Anterior cingulate cortex (tissue), 58 donors: ENCODE data around the gene CYP2W1.

Experiments
- DNase-seq, 58 donors: peaks; one replicate each; lab custom pipeline; 2025; lab: John Stamatoyannopoulos, UW

The CYP2W1 gene

DNA sequence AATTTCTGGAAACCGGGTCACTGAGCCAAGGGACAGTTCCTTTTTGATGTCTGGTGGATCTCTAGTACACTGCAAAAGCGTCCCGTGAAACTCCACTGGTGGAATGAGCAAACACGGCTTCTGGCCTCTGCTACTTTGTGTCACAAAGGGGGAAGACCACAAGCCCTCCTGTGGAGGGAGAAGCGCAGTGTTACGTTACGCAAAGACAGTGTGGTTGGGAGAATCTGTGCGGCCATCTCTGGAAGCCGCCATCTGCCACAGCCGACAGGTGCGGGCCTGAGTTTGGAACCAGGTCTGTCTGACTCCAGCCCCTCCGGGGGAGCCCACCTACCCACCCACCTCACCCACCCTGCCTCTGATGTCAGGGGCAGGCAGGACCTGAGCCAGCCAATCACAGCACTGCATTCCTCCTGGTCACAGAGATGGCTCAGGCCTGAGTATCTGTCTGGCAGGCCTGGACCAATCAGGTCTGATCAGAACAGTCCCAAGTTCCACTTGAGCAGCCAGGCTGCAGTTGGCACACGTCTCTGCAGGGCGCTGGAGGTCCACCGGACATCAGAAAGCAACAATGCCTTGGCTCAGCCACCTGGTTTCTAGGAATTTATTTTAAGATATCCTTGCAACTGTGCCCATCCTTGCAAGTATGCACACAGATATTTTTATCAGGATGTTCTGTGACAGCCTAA, 3.0 kb upstream of the CYP2W1 start:
- peak in 1 of 58 donors; percentile 34 for DNase-seq

DNA sequence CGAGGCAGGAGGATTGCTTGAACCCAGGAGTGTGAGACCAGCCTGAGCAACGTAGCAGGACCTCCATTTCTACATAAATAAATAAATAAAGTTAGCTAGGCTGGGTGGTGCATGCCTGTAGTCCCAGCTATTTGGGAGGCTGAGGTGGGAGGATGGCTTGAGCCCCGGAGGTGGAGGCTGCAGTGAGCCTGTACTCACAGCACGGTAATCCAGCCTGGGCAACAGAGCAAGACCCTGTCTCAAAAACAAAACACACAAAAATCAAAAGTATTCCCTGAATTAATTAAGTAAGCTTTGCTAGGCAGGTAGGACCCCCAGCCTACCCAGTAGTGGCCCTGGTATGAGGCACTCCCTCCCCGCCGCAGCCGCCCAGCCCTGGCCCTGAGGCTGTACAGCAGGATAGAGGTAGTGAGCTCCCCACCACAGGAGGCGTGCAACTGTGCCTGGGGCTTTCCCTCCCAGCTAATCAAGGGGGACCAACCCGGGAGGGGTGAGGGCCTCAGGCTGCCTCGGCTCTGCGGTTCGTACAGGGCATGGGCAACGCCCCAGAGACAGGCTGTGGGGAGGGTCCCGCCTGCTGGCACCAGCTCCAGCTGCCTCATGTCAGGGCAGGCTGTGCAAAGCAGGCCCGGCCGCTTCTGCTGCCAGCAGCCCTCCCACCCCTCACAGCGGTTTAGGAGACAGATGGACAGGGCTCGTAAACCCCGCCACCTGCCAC, 1.0 kb upstream of the CYP2W1 start:
- no peak for DNase-seq

DNA sequence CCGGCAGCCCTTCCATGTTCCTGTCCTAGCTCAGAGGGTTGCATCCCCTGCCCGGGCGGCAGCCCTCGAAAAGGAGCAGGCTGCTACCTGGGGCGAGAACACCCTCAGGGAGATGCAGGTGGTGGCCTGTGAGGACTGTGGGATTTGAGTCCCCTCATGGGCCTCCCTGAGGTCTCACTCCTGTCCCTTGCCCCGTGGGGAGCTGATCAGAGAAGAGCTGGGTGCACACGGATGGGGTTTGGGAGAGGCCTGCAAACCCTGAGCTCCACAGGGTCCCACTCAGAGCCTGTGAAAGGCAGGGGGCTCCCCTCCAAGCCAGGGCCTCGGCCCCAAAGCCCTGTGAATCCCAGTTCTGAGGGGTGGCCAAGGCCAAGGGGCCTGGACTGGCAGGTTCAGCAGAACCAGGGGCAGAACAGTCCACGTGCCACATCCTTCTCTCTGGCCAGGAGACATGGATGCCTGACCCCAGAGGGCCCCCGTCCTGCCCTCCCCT, 424 bp upstream of the CYP2W1 start:
- no peak for DNase-seq

DNA sequence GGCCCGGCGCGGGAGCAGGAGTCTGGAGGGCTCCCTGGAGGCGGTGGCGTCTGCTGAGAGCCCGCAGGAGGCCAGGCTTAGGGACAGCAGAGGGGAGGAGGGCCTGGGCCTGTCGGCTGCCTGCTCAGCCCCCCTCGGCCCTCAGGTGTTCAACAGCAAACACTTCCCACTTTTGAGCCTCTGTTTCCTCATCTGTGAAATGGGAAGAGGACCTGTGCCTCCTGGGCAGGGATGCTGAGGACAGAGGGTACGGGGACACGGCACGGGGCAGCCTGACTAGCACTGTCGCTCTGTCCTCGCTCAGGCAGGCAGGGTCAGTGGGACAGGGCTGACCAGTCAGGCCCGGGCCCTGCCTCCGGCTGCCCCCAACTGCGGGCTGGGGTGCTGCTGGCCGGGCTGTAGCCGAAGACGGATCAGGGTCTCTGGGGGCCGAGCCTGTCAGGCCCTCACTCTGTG, 663 bp downstream of the CYP2W1 start:
- no peak for DNase-seq

DNA sequence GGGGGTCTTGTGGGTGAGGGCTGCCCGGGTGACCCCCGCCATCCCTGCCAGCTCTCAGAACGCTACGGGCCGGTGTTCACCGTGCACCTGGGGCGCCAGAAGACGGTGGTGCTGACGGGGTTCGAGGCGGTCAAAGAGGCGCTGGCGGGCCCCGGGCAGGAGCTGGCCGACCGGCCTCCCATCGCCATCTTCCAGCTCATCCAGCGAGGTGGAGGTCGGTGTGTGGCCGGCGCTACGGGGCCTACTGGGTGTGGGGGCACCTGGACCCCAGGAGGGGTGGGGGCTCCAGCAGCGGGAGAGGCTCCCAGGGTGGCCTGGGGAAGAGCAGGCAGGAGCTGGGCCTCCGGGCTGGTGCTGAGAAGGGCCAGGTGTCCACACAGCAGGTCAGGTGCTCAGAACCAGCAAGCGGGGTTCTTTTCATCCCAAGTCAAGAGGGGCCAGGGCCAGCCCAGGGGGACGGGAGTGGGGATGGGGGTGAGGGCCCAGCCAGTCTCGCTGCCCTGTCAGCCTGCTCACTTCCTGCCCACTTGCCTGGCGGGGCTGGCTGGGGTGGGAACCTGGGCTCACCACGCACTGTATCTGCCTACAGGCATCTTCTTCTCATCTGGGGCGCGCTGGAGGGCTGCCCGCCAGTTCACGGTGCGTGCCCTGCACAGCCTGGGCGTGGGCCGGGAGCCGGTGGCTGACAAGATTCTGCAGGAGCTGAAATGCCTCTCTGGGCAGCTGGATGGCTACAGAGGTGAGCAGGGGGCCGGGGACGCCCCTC, 1.6 kb downstream of the CYP2W1 start:
- DNase-seq: no peak

GRCh38 chr7:985127-985416, 2.1 kb downstream of the CYP2W1 start:
- no peak for DNase-seq

GRCh38 chr7:985915-986741, 3.1 kb downstream of the CYP2W1 start:
- DNase-seq: no peak

- no peak for DNase-seq
Measured at GRCh38 chr7:986766-987751, 4.1 kb downstream of the CYP2W1 start.

DNA sequence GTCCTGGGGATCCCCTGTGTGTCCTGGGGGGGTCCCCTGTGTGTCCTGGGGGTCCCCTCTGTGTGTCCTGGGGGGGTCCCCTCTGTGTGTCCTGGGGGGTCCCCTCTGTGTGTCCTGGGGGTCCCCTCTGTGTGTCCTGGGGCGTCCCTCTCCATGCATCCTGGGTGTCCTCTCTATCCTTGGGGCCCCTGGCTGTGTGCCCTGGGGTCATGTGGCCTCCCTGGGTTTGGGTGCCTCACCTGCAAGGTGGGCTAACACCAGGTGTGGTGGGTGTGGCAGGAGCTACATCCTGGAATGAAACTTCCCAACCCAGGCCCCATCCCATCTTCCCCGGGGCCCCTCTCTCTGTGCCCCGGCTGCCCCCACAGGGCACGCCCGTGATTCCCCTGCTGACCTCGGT, 4.9 kb downstream of the CYP2W1 start:
- no peak for DNase-seq

- no peak for DNase-seq
Measured at GRCh38 chr7:988426-988911, 5.5 kb downstream of the CYP2W1 start.

- no peak for DNase-seq
Measured at GRCh38 chr7:988963-989529, 6.1 kb downstream of the CYP2W1 start.

- no peak for DNase-seq
Measured at GRCh38 chr7:990352-990932, 7.5 kb downstream of the CYP2W1 start.

DNA sequence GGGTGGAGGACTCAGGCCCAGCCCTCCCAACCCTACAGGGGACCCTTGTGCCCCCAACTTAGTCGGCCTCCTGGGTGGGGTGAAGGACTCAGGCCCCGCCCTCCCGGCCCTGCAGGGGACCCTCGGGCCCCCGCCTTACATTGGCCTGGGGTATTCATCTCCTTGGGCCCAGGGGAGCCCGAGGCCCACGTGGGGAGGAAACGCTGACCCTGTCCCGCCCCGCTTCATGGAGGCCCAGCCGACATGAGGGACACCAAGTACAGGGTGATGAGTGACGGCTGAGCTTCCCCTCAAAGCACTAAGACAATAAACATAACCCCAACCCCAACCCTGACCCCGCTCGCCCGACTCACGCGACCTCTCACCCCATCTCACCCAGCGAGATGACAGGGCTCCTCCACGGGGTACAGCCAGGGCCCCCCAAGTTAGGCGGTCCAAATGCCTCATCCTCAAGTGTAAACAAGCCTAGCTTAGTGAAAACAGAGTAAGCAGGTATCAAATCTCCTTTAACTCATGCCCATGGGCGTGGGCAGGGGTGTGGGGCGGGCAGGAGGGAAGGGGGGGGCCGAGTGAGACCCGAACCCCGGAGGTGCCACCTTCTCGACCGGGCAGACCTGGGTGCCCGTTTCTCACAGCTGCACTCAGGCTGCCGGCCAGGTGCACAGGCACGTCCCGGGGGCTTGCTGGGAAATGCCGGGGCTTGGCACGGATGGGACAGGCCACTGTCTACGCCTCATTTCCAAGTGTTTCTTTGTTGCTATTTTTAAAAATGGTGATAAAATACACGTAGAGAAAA, 8.2 kb downstream of the CYP2W1 start:
- DNase-seq: no peak

DNA sequence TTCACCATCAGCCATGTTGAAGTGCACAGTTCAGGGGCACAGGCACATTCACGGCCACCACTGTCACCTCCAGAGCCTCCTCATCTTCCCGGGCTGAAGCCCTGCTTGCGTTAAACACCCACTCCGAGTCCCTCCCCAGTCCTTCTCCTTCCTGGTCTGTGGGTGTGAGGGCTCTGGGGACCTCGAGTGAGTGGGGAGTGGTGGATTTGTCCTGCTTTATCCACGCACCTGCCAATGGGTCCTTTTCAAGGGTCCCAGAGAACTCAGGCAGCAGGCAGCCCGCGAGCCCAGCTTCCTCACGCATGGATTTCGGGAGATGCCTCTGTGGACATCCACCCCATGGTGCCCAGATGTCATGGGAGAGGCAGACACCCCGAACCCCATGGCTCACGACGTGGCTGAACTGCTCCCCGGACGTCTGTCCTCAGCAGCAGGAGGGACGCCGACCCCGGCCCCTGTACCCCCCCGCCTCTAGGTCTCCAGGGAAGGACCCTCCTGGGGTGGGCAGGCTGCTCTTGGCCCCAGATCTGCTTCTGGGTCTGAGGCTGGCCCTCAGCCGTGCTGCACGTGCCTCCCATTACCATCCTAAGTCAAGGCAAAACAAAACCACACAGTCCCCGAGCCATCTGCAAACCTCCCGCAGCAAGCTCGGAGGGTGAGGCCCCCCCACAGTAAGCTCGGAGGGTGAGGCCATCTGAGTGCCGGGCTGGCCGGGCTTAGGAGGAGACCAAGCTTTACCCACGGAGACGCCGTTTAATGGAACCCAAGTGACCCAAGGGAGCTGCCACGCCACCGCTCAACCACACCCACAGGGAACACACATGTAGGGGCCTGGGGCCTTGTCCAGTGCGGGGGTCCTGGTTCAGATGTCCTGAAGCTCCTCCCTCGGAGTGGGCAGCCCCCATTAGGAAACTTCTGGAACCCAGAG, 9.0 kb downstream of the CYP2W1 start:
- DNase-seq: peak in 2 of 58 donors; percentile 19 to 31

DNA sequence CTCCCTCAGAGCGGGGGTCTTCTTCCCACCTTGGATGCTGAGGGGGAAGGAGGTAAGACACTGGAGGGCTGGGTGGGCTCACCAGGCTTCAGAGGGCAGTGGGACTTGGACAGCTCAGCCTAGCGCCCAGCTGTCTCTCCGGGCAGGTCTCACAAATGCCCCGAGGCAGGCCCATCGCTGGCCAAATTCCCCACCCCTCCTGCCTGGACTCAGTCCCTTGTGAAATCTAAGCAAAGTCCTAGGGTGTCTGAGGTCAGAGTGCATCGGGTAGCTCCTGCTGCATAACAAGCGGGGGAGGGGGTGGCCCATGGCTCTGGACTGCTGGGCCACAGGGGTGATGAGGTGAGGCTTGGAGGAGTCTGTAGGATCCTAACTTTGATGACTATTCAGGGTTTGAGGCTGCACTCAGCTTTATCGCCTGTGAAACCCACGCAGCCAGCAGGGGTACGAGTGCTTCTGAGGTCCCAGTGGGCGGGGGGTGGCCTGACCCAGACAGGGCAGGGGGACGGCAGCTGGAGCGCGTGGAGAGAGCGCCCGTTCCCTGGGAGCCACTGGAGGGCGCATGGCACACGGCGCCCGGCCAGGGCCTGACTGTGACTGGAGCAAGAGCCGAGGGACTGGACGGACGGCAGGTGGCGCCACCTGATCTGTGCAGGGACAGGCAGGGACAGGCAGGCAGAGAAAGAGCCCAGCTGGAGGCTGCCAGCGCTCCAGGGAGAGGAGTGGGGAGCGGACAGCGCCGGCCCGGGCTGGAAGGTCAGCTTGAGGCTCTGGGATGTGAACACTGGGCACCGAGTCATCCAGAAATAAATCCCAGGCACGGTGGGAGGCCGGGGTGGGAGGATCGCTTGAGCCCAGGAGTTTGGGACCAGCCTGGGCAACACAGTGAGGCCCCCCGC, 10.0 kb downstream of the CYP2W1 start:
- peak; percentile 23 to 98 (median 94) for DNase-seq
